IMR-90 (cell line): ENCODE measurements around the gene SLC22A16. TPM values are rescaled to one million over a fixed set of nuclear protein-coding genes. Genes with fewer than 3 reads are reported as not detected.

Experiments used
- ATAC-seq: fragments of 200-7000 bp; cut with Tn5 transposase; 2 replicates; pipeline ENCODE4 v1.9.1; 2020; ENCODE audit warnings: low read depth, mild to moderate bottlenecking, moderate library complexity
- BruUV-seq: library from RNA; stranded (reverse); fragments of 400-500 nt; replicated peaks from 2 replicates; lab custom pipeline; 2021; lab: Mats Ljungman, UMichigan
- CTCF ChIA-PET: fragments of 300-600 bp; formaldehyde crosslinking; extraction: SDS; loops from one replicate; lab custom pipeline; 2021; ENCODE audit warnings: antibody characterized with exemption; lab: Yijun Ruan, JAX
- POLR2A ChIA-PET: fragments of 300-600 bp; sonication (Branson Sonifier 250); formaldehyde crosslinking; loops from one replicate; lab custom pipeline; 2022; ENCODE audit warnings: antibody characterized with exemption; ENCODE audit not compliant: unreplicated experiment; lab: Charles Lee
- DNase-seq: peaks from one replicate; pipeline ENCODE4 v3.0.0; 2013
- H2AFZ ChIP-seq: replicated peaks from 2 replicates; pipeline ENCODE3; 2013; ENCODE audit warnings: low read length, mild to moderate bottlenecking; ENCODE audit not compliant: poor library complexity
- H2AK5ac ChIP-seq: 2 replicates; pipeline ENCODE4 v1.6.1; 2013; ENCODE audit warnings: low read depth, low read length, inconsistent platforms
- H2AK9ac ChIP-seq: replicated peaks from 2 replicates; pipeline ENCODE3; 2013; ENCODE audit warnings: mild to moderate bottlenecking, low read depth, low read length, moderate library complexity; ENCODE audit not compliant: poor library complexity
- H2BK120ac ChIP-seq: 2 replicates; pipeline ENCODE4 v1.6.1; 2013; ENCODE audit warnings: low read depth, low read length, inconsistent platforms
- H2BK15ac ChIP-seq: 3 replicates; pipeline ENCODE4 v1.6.1; 2013; ENCODE audit warnings: low read depth, low read length, inconsistent platforms
- H2BK20ac ChIP-seq: 2 replicates; pipeline ENCODE4 v1.6.1; 2013; ENCODE audit warnings: low read depth, mild to moderate bottlenecking, inconsistent platforms, low read length, moderate library complexity
- H2BK5ac ChIP-seq: 2 replicates; pipeline ENCODE4 v1.6.1; 2013; ENCODE audit warnings: mild to moderate bottlenecking, low read depth, low read length, inconsistent platforms; ENCODE audit not compliant: poor library complexity, severe bottlenecking
- H3K14ac ChIP-seq: replicated peaks from 2 replicates; pipeline ENCODE4 v1.6.1; 2013; ENCODE audit warnings: low read depth, low read length, inconsistent platforms
- H3K18ac ChIP-seq: 2 replicates; pipeline ENCODE4 v1.6.1; 2013; ENCODE audit warnings: low read depth, low read length, control low read depth
- H3K23ac ChIP-seq: 2 replicates; pipeline ENCODE4 v1.6.1; 2013; ENCODE audit warnings: low read depth, low read length, inconsistent platforms
- H3K27ac ChIP-seq: 2 replicates; pipeline ENCODE4 v1.5.1; 2013; ENCODE audit warnings: mild to moderate bottlenecking, control low read depth, low read length; ENCODE audit not compliant: insufficient read depth
- H3K27me3 ChIP-seq: 2 replicates; pipeline ENCODE4 v1.6.1; 2013; ENCODE audit warnings: low read length; ENCODE audit not compliant: control insufficient read depth, insufficient read depth
- H3K36me3 ChIP-seq: 2 replicates; pipeline ENCODE4 v1.6.1; 2013; ENCODE audit warnings: low read length, mixed read lengths; ENCODE audit not compliant: control insufficient read depth, insufficient read depth
- H3K4ac ChIP-seq: 2 replicates; pipeline ENCODE4 v1.6.1; 2013; ENCODE audit warnings: low read depth, low read length, inconsistent platforms
- H3K4me1 ChIP-seq: 2 replicates; pipeline ENCODE4 v1.6.1; 2013; ENCODE audit warnings: low read length, mixed read lengths; ENCODE audit not compliant: control insufficient read depth, insufficient read depth
- H3K4me2 ChIP-seq: 2 replicates; pipeline ENCODE4 v1.6.1; 2013; ENCODE audit warnings: low read depth, mild to moderate bottlenecking, control low read depth, low read length, moderate library complexity
- H3K4me3 ChIP-seq: 2 replicates; pipeline ENCODE4 v1.5.1; 2013; ENCODE audit warnings: low read depth, mild to moderate bottlenecking, control low read depth, low read length, moderate library complexity; ENCODE audit not compliant: insufficient read depth
- H3K56ac ChIP-seq: 2 replicates; pipeline ENCODE4 v1.6.1; 2013; ENCODE audit warnings: low read length, inconsistent platforms; ENCODE audit not compliant: insufficient read depth; ENCODE audit errors: extremely low read depth
- H3K79me1 ChIP-seq, 2 experiments: 2 replicates each; pipeline ENCODE4 v1.6.1; 2013; ENCODE audit warnings: low read length in 2 of 2, inconsistent platforms in 1 of 2, low read depth in 1 of 2
- H3K9ac ChIP-seq: 2 replicates; pipeline ENCODE4 v1.6.1; 2013; ENCODE audit warnings: low read depth, low read length, control low read depth
- H3K9me1 ChIP-seq: 2 replicates; pipeline ENCODE4 v1.6.1; 2013; ENCODE audit warnings: low read length, inconsistent platforms; ENCODE audit not compliant: insufficient read depth
- H3K9me3 ChIP-seq: 2 replicates; pipeline ENCODE4 v1.6.1; 2013; ENCODE audit warnings: low read length; ENCODE audit not compliant: control insufficient read depth, insufficient read depth
- H4K20me1 ChIP-seq: 2 replicates; pipeline ENCODE4 v1.6.1; 2013; ENCODE audit warnings: low read length, inconsistent platforms; ENCODE audit not compliant: insufficient read depth
- H4K5ac ChIP-seq: 2 replicates; pipeline ENCODE4 v1.6.1; 2013; ENCODE audit warnings: mild to moderate bottlenecking, low read depth, low read length, control low read depth
- H4K8ac ChIP-seq, 2 experiments: 2 replicates each; pipeline ENCODE4 v1.6.1; 2013; ENCODE audit warnings: low read depth in 2 of 2, low read length in 2 of 2, control low read depth in 1 of 2, inconsistent platforms in 1 of 2
- H4K91ac ChIP-seq: 2 replicates; pipeline ENCODE4 v1.6.1; 2013; ENCODE audit warnings: low read depth, low read length, inconsistent platforms; ENCODE audit not compliant: insufficient read depth
- BHLHE40 ChIP-seq: fragments of 150-350 bp; IDR thresholded peaks from 2 replicates; pipeline ENCODE4 v1.6.1; 2016; ENCODE audit warnings: mild to moderate bottlenecking, low read depth, low read length
- CEBPB ChIP-seq: IDR thresholded peaks from 2 replicates; pipeline ENCODE4 v1.6.1; 2012; ENCODE audit warnings: low read depth, low read length, improper control_type of control experiment
- CHD1 ChIP-seq: IDR thresholded peaks from 2 replicates; pipeline ENCODE4 v1.6.1; 2012; ENCODE audit warnings: low read depth, low read length, improper control_type of control experiment
- FOS ChIP-seq: fragments of 150-350 bp; IDR thresholded peaks from 2 replicates; pipeline ENCODE4 v1.6.1; 2016; ENCODE audit warnings: low read depth, low read length
- MAFK ChIP-seq: IDR thresholded peaks from 2 replicates; pipeline ENCODE4 v1.6.1; 2012; ENCODE audit warnings: low read depth, low read length, improper control_type of control experiment
- MAZ ChIP-seq: IDR thresholded peaks from 2 replicates; pipeline ENCODE4 v1.6.1; 2012; ENCODE audit warnings: low read depth, mild to moderate bottlenecking, low read length, improper control_type of control experiment, moderate library complexity, borderline replicate concordance
- MXI1 ChIP-seq: IDR thresholded peaks from 2 replicates; pipeline ENCODE4 v1.6.1; 2012; ENCODE audit warnings: low read depth, mild to moderate bottlenecking, low read length, moderate library complexity, borderline replicate concordance
- NFE2L2 ChIP-seq: fragments of 150-350 bp; IDR thresholded peaks from 2 replicates; pipeline ENCODE4 v1.6.1; 2016; ENCODE audit warnings: low read depth, mild to moderate bottlenecking, low read length
- POLR2A ChIP-seq: IDR thresholded peaks from 2 replicates; pipeline ENCODE4 v1.6.1; 2012; ENCODE audit warnings: mild to moderate bottlenecking, low read depth, low read length
- RAD21 ChIP-seq: IDR thresholded peaks from 2 replicates; pipeline ENCODE4 v1.6.1; 2012; ENCODE audit warnings: low read length, improper control_type of control experiment
- RCOR1 ChIP-seq: IDR thresholded peaks from 2 replicates; pipeline ENCODE4 v1.6.1; 2012; ENCODE audit warnings: mild to moderate bottlenecking, low read length, improper control_type of control experiment; ENCODE audit not compliant: insufficient replicate concordance
- RFX5 ChIP-seq: IDR thresholded peaks from 2 replicates; pipeline ENCODE4 v1.8.0; 2012; ENCODE audit warnings: low read depth, mild to moderate bottlenecking, low read length, moderate library complexity
- SMC3 ChIP-seq: fragments of 150-350 bp; IDR thresholded peaks from 2 replicates; pipeline ENCODE4 v1.6.1; 2016; ENCODE audit warnings: low read depth, mild to moderate bottlenecking, antibody characterized with exemption, low read length, moderate library complexity
- WGBS, 2 experiments: methylation state at CpG; one replicate each; pipeline versions ENCODE4 v1.1.5 to v1.1.7; 2013; ENCODE audit warnings: missing lambda C conversion rate in 2 of 2; ENCODE audit not compliant: insufficient read length in 1 of 2; ENCODE audit errors: extremely low coverage in 2 of 2; 5-methylcytosine and 5-hydroxymethylcytosine counted together
- dilution Hi-C: fragments of 300-500 bp; cut with HindIII; formaldehyde crosslinking; loops from one replicate; pipeline ENCODE4 v1.14.3; 2018; ENCODE audit warnings: low sequenced_read_pairs; ENCODE audit not compliant: unreplicated experiment
- in situ Hi-C: fragments of 300-500 bp; cut with MboI; formaldehyde crosslinking; loops from 3 replicates; pipeline ENCODE4 v1.14.3; 2019; ENCODE audit warnings: low sequenced_read_pairs, inconsistent platforms, mixed read lengths
- intact Hi-C: fragments of 100-400 bp; cut with micrococcal nuclease; formaldehyde crosslinking; loops from 2 replicates; pipeline ENCODE4 v1.10.0; 2022
- polyA plus RNA-seq, 3 experiments: library from polyadenylated mRNA; depleted of rRNA; stranded (reverse); fragments of >200 nt; gene quantifications; 2 replicates each; pipeline ENCODE4 v1.2.3, GENCODE V29; 2012; ENCODE audit warnings: low replicate concordance in 1 of 3
- total RNA-seq: library from RNA; depleted of rRNA; stranded (reverse); fragments of >200 nt; gene quantifications from 2 replicates; pipeline ENCODE4 v1.2.3, GENCODE V29; 2012
- TF ChIP-seq, protein P1 (sequence below): conservative IDR thresholded peaks from 2 replicates; pipeline ENCODE4 v1.5.1; 2012; ENCODE audit warnings: mild to moderate bottlenecking, low read depth, low read length, improper control_type of control experiment
- TF ChIP-seq, protein P2 (sequence below): fragments of 150-350 bp; IDR thresholded peaks from 2 replicates; pipeline ENCODE4 v1.6.1; 2017; ENCODE audit warnings: mild to moderate bottlenecking, antibody characterized with exemption, low read length, low read depth
- TF ChIP-seq, protein P3 (sequence below): fragments of 150-350 bp; IDR thresholded peaks from 2 replicates; pipeline ENCODE4 v1.6.1; 2016; ENCODE audit warnings: low read depth, mild to moderate bottlenecking, low read length, moderate library complexity, borderline replicate concordance

Gene SLC22A16
- total and polyA plus RNA-seq, 2 of the 4 experiments (the other 2 are of a cell fraction): not detected

DNA sequence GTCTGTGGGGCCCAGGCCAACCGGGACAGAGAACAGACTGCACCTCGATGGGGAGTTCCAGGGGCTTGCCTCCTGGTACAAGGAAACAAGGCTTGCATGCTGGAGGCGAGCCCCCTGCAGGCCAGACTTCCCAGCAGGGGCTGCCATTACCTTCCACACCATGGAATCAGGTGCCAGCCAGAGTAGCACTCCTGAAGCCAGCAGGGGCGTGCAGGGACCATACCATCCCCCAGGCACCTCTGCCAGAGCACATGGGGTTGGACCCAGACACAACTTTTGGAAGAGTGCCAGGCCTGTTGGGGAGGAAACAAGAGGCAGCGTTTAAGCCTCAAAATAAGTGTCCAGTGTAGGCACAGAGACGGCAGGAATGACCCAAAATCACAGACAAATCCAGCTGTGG, 67.5 kb downstream of the SLC22A16 start:
- H3K4ac ChIP-seq: no peak overlapping the region
- H2AK9ac ChIP-seq: no peak overlapping the region
- WGBS, 2 experiments: 100% methylated on average over 1 of the region's 6 CpGs; no CpG with 5 or more reads in 1 of the 2 experiments
- no peaks in the 10 kb centered on the region for H3K4me1 ChIP-seq
- no peak overlapping the region for H3K4me2 ChIP-seq
- BruUV-seq: no TSS peak
- no peak overlapping the region for H3K14ac ChIP-seq
- H3K9me1 ChIP-seq: no peaks in the 10 kb centered on the region
- H3K79me1 ChIP-seq: no peaks in the 10 kb centered on the region
- DNase-seq: no peak
- H3K4me3 ChIP-seq: no peak overlapping the region
- no peak overlapping the region for H2BK120ac ChIP-seq
- ChIA-PET POLR2A (no interaction called here), CTCF (no interaction called here)
- H4K91ac ChIP-seq: no peak overlapping the region
- H4K5ac ChIP-seq: no peak overlapping the region
- in situ Hi-C loops (no loop called here), dilution Hi-C loops (no loop called here), intact Hi-C loops (no loop called here)
- H3K27me3 ChIP-seq: peaks cover 3% of the 10 kb centered on the region; the same call in 1 of the 2 replicates
- H2BK15ac ChIP-seq: no peak overlapping the region
- TF ChIP-seq FOS (no peak), CHD1 (no peak), SMC3 (no peak), MAZ (no peak), MAFK (no peak), RCOR1 (no peak), RFX5 (no peak), MXI1 (no peak), RAD21 (no peak), POLR2A (no peak), CEBPB (no peak), BHLHE40 (no peak), NFE2L2 (no peak)
- TF ChIP-seq, protein P1, sequence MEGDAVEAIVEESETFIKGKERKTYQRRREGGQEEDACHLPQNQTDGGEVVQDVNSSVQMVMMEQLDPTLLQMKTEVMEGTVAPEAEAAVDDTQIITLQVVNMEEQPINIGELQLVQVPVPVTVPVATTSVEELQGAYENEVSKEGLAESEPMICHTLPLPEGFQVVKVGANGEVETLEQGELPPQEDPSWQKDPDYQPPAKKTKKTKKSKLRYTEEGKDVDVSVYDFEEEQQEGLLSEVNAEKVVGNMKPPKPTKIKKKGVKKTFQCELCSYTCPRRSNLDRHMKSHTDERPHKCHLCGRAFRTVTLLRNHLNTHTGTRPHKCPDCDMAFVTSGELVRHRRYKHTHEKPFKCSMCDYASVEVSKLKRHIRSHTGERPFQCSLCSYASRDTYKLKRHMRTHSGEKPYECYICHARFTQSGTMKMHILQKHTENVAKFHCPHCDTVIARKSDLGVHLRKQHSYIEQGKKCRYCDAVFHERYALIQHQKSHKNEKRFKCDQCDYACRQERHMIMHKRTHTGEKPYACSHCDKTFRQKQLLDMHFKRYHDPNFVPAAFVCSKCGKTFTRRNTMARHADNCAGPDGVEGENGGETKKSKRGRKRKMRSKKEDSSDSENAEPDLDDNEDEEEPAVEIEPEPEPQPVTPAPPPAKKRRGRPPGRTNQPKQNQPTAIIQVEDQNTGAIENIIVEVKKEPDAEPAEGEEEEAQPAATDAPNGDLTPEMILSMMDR: no peak
- TF ChIP-seq, protein P2, sequence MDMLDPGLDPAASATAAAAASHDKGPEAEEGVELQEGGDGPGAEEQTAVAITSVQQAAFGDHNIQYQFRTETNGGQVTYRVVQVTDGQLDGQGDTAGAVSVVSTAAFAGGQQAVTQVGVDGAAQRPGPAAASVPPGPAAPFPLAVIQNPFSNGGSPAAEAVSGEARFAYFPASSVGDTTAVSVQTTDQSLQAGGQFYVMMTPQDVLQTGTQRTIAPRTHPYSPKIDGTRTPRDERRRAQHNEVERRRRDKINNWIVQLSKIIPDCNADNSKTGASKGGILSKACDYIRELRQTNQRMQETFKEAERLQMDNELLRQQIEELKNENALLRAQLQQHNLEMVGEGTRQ: no peak
- TF ChIP-seq, protein P3, sequence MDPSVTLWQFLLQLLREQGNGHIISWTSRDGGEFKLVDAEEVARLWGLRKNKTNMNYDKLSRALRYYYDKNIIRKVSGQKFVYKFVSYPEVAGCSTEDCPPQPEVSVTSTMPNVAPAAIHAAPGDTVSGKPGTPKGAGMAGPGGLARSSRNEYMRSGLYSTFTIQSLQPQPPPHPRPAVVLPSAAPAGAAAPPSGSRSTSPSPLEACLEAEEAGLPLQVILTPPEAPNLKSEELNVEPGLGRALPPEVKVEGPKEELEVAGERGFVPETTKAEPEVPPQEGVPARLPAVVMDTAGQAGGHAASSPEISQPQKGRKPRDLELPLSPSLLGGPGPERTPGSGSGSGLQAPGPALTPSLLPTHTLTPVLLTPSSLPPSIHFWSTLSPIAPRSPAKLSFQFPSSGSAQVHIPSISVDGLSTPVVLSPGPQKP: no peak
- no peak overlapping the region for H3K18ac ChIP-seq
- H4K8ac ChIP-seq: no peak overlapping the region
- no peak overlapping the region for H2BK20ac ChIP-seq
- no peaks in the 10 kb centered on the region for H4K20me1 ChIP-seq
- H3K56ac ChIP-seq: no peak overlapping the region
- H2AK5ac ChIP-seq: no peak overlapping the region
- no peaks in the 10 kb centered on the region for H3K36me3 ChIP-seq
- no peak overlapping the region for H3K27ac ChIP-seq
- H3K9ac ChIP-seq: no peak overlapping the region
- H3K9me3 ChIP-seq: no peaks in the 10 kb centered on the region
- no peak for ATAC-seq
- no peak overlapping the region for H3K23ac ChIP-seq
- no peak overlapping the region for H2AFZ ChIP-seq
- no peak overlapping the region for H2BK5ac ChIP-seq
